Thyroid gland (tissue), 4 donors: Measurements from ENCODE around the gene CCSER1. TPM values are rescaled to one million over a fixed set of nuclear protein-coding genes. Genes with fewer than 3 reads are reported as not detected.

ENCODE experiments used
- DNase-seq, 2 donors: peaks; one replicate each; pipeline ENCODE4 v3.0.0-alpha.2; 2019
- H3K27ac ChIP-seq, 3 donors: fragments of 200-600 bp; sonication (generic); 1 replicate in 2 of 3; 2 replicates in 1 of 3; pipeline ENCODE4 v1.5.1; 2016 to 2019; ENCODE audit warnings: mild to moderate bottlenecking in 1 of 3, moderate library complexity in 1 of 3
- H3K27me3 ChIP-seq: fragments of 200-600 bp; sonication (generic); one replicate; pipeline ENCODE4 v1.5.1; 2019
- H3K36me3 ChIP-seq, 2 donors: fragments of 200-600 bp; sonication (generic); one replicate each; pipeline ENCODE4 v1.5.1; 2016 to 2019
- H3K4me1 ChIP-seq, 2 donors: fragments of 200-600 bp; sonication (generic); one replicate each; pipeline ENCODE4 v1.5.1; 2017 to 2019
- H3K4me3 ChIP-seq, 3 donors: fragments of 200-600 bp; sonication (generic); replicated peaks in 1 of 3; 1 replicate in 2 of 3; 2 replicates in 1 of 3; pipeline ENCODE4 v1.5.1; 2016; ENCODE audit warnings: mild to moderate bottlenecking in 1 of 3
- H3K9me3 ChIP-seq: fragments of 200-600 bp; sonication (generic); one replicate; pipeline ENCODE4 v1.5.1; 2017
- CTCF ChIP-seq, 6 experiments: fragments of 200-600 bp in 3 of 6; fragments of 450-650 bp in 3 of 6; sonication (generic) in 3 of 6; IDR thresholded peaks; one replicate each; pipeline ENCODE4 v1.5.1; 2016 to 2019; ENCODE audit warnings: antibody characterized with exemption in 6 of 6, mild to moderate bottlenecking in 2 of 6, inconsistent platforms in 1 of 6, moderate library complexity in 1 of 6
- POLR2A ChIP-seq, 2 donors: fragments of 450-650 bp; IDR thresholded peaks; one replicate each; pipeline ENCODE4 v1.6.1; 2017; ENCODE audit warnings: antibody characterized with exemption in 2 of 2, mild to moderate bottlenecking in 2 of 2, moderate library complexity in 1 of 2
- WGBS, 2 donors: methylation state at CpG; one replicate each; pipeline ENCODE4 v1.1.5; 2017; 5-methylcytosine and 5-hydroxymethylcytosine counted together
- intact Hi-C: fragments of 100-400 bp; cut with DNase I; formaldehyde crosslinking; loops from one replicate; pipeline ENCODE4 v1.15.1; 2023
- total RNA-seq, 4 donors: library from RNA; depleted of rRNA; stranded (reverse); fragments of >200 nt; gene quantifications; one replicate each; pipeline ENCODE4 v1.2.3, GENCODE V29; 2016

CCSER1 gene
- total RNA-seq, 4 donors from 2014 or later = 37.7 to 52.3 (median 43.3) TPM

- Histone ChIP-seq H3K4me3 (no peak overlapping the region), H3K4me1 (peaks cover 0 to 6% of the 10 kb centered on the region in 2 donors), H3K36me3 (no peaks in the 10 kb centered on the region), H3K27me3 (no peaks in the 10 kb centered on the region), H3K9me3 (no peaks in the 10 kb centered on the region), H3K27ac (peak overlapping the region in 1 of 3 donors; percentile 19)
- no peak for DNase-seq
- TF ChIP-seq POLR2A (IDR thresholded peaks at IDR 0.05) (no peak), CTCF (IDR thresholded peaks at IDR 0.05) (no peak)
- intact Hi-C loops = no loop called here
- 62 to 70% methylated on average over 2 of the region's 2 CpGs for WGBS, 2 donors
Observed at GRCh38 chr4:90317785-90318184, 190.6 kb downstream of the CCSER1 start.

- TF ChIP-seq POLR2A (IDR thresholded peaks at IDR 0.05) (no peak), CTCF (IDR thresholded peaks at IDR 0.05) (no peak)
- intact Hi-C loops = no loop called here
- H3K4me1 ChIP-seq = peaks cover 0 to 6% of the 10 kb centered on the region in 2 donors
- WGBS, 2 donors = 63 to 78% methylated on average over 2 of the region's 2 CpGs
- H3K27me3 ChIP-seq = no peaks in the 10 kb centered on the region
- no peak for DNase-seq
- no peaks in the 10 kb centered on the region for H3K36me3 ChIP-seq
- no peaks in the 10 kb centered on the region for H3K9me3 ChIP-seq
- H3K27ac ChIP-seq = peak overlapping the region in 1 of 3 donors; percentile 19
- H3K4me3 ChIP-seq = no peak overlapping the region
Observed at GRCh38 chr4:90318193-90318592, 191.0 kb downstream of the CCSER1 start.

GRCh38 chr4:90328558-90328957, 201.4 kb downstream of the CCSER1 start:
- intact Hi-C loops = no loop called here
- H3K4me3 ChIP-seq = no peak overlapping the region
- WGBS, 2 donors = 19 to 22% methylated on average over 2 of the region's 2 CpGs
- H3K27me3 ChIP-seq = no peaks in the 10 kb centered on the region
- H3K36me3 ChIP-seq = no peaks in the 10 kb centered on the region
- TF ChIP-seq POLR2A (IDR thresholded peaks at IDR 0.05) (no peak), CTCF (IDR thresholded peaks at IDR 0.05) (no peak)
- peak overlapping the region in 1 of 3 donors; percentile 7 for H3K27ac ChIP-seq
- H3K9me3 ChIP-seq = no peaks in the 10 kb centered on the region
- DNase-seq = peak; percentile 74 to 82
- H3K4me1 ChIP-seq = peaks cover 13 to 20% of the 10 kb centered on the region in 2 donors

GRCh38 chr4:90330546-90330945, 203.4 kb downstream of the CCSER1 start:
- H3K4me1 ChIP-seq = peaks cover 22 to 30% of the 10 kb centered on the region in 2 donors
- no peaks in the 10 kb centered on the region for H3K9me3 ChIP-seq
- intact Hi-C loops = no loop called here
- 94 to 95% methylated on average over 3 of the region's 3 CpGs for WGBS, 2 donors
- no peak overlapping the region for H3K4me3 ChIP-seq
- H3K27ac ChIP-seq = no peak overlapping the region
- TF ChIP-seq CTCF (IDR thresholded peaks at IDR 0.05) (no peak), POLR2A (IDR thresholded peaks at IDR 0.05) (no peak)
- H3K36me3 ChIP-seq = no peaks in the 10 kb centered on the region
- no peak for DNase-seq
- no peaks in the 10 kb centered on the region for H3K27me3 ChIP-seq

- no peaks in the 10 kb centered on the region for H3K9me3 ChIP-seq
- no peak overlapping the region for H3K27ac ChIP-seq
- TF ChIP-seq CTCF (IDR thresholded peaks at IDR 0.05) (no peak), POLR2A (IDR thresholded peaks at IDR 0.05) (no peak)
- no peaks in the 10 kb centered on the region for H3K27me3 ChIP-seq
- no peak for DNase-seq
- intact Hi-C loops = no loop called here
- no peak overlapping the region for H3K4me3 ChIP-seq
- H3K4me1 ChIP-seq = no peaks in the 10 kb centered on the region
- H3K36me3 ChIP-seq = no peaks in the 10 kb centered on the region
- WGBS, 2 donors = 88 to 89% methylated on average over 3 of the region's 3 CpGs
Observed at GRCh38 chr4:90345549-90346215, 218.5 kb downstream of the CCSER1 start.
